Activated CD4-positive, alpha-beta T cell treated with anti-CD3 and anti-CD28 coated beads, Interleukin-2, Interleukin-6, amounts not matched to agents 100 ng/mL and 50 ng/mL, durations not matched to agents 16 hours and 8 hours (primary cell): ENCODE results near the gene ARNT2.

Source experiments
- DNase-seq: peaks from one replicate; pipeline ENCODE4 v3.0.0-alpha.2; 2020

ARNT2 gene

GRCh38 chr15:80468796-80469195 is 64.6 kb downstream of the ARNT2 start:
- no peak for DNase-seq

GRCh38 chr15:80471881-80472280 is 67.7 kb downstream of the ARNT2 start:
- DNase-seq: no peak

GRCh38 chr15:80473286-80474223 is 69.4 kb downstream of the ARNT2 start:
- no peak for DNase-seq

GRCh38 chr15:80474224-80475215 is 70.3 kb downstream of the ARNT2 start:
- DNase-seq: no peak

GRCh38 chr15:80475572-80475971 is 71.4 kb downstream of the ARNT2 start:
- no peak for DNase-seq

GRCh38 chr15:80476036-80476435 is 71.9 kb downstream of the ARNT2 start:
- DNase-seq: no peak

GRCh38 chr15:80478075-80478474 is 73.9 kb downstream of the ARNT2 start:
- DNase-seq: no peak

GRCh38 chr15:80479191-80479590 is 75.0 kb downstream of the ARNT2 start:
- DNase-seq: no peak

- DNase-seq: no peak
These were observed 76.1 kb downstream of the ARNT2 start for GRCh38 chr15:80480171-80480811.

GRCh38 chr15:80480909-80481308 is 76.7 kb downstream of the ARNT2 start:
- no peak for DNase-seq

- DNase-seq: no peak
These were observed 78.5 kb downstream of the ARNT2 start for GRCh38 chr15:80482696-80483095.

GRCh38 chr15:80483725-80484161 is 79.6 kb downstream of the ARNT2 start:
- no peak for DNase-seq

GRCh38 chr15:80484333-80484864 is 80.2 kb downstream of the ARNT2 start:
- DNase-seq: no peak

- DNase-seq: no peak
These were observed 81.4 kb downstream of the ARNT2 start for GRCh38 chr15:80485370-80486164.

GRCh38 chr15:80487839-80488390 is 83.7 kb downstream of the ARNT2 start:
- DNase-seq: no peak

GRCh38 chr15:80489030-80489594 is 84.9 kb downstream of the ARNT2 start:
- DNase-seq: no peak

- DNase-seq: no peak
These were observed 86.3 kb downstream of the ARNT2 start for GRCh38 chr15:80490431-80490990.

GRCh38 chr15:80491163-80491847 is 87.1 kb downstream of the ARNT2 start:
- DNase-seq: no peak

GRCh38 chr15:80492409-80492808 is 88.2 kb downstream of the ARNT2 start:
- no peak for DNase-seq

GRCh38 chr15:80492874-80493273 is 88.7 kb downstream of the ARNT2 start:
- DNase-seq: no peak
